DMS153 (cell line): ENCODE results near the gene ASPRV1.
"Not testable (repeated sequence)": the region's sequence is repeated elsewhere in the genome, so short reads cannot be mapped to it uniquely, and the experiment has no call there.

ENCODE experiments used
- DNase-seq: peaks from one replicate; lab custom pipeline; 2025; lab: John Stamatoyannopoulos, UW

Gene ASPRV1

DNA sequence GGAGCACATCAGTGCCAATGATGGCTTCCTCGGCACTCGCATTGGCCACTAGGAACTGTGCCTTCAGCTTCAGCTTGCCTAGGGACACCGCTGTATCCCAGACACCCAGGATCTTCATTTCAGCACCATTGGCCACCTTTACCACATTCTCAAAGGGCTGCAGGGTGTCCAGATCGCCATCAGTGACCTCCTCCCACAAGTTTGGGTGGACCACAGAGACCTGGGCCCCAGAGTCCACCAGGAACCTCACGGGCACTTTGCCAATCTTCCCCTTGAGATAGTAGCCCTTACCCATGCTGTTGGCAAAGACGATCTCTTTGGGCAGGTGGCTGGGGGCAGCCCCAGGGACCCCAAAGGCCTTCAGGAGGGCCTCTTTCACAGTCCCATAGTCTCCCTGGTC, 610 bp downstream of the ASPRV1 start:
- DNase-seq: no peak

- no peak for DNase-seq
Observed at GRCh38 chr2:69959425-69959824, 2.0 kb downstream of the ASPRV1 start.

- DNase-seq: no peak
Observed at GRCh38 chr2:69958480-69958879, 3.0 kb downstream of the ASPRV1 start.

DNA sequence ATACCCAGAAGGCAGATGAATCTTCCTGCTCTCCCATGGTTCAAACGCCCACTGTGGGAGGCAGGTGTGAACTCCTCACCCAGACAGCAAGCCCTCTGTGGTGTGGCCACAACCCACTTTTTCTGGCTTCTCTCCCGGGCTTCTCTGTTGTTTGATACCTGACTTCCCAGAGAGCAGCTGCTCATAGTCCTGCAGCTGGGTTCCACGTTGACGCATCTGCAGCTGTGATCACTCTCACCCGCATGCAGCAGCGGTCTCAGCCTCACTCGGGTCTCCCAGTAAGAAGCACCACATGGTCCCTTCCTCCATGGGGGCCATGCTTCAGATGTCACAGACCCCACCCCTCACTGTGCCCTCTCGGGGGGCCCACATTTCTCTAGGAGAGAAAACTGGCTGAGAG, 3.5 kb downstream of the ASPRV1 start:
- DNase-seq: no peak

GRCh38 chr2:69956475-69956979, 4.9 kb downstream of the ASPRV1 start:
- DNase-seq: no peak

DNA sequence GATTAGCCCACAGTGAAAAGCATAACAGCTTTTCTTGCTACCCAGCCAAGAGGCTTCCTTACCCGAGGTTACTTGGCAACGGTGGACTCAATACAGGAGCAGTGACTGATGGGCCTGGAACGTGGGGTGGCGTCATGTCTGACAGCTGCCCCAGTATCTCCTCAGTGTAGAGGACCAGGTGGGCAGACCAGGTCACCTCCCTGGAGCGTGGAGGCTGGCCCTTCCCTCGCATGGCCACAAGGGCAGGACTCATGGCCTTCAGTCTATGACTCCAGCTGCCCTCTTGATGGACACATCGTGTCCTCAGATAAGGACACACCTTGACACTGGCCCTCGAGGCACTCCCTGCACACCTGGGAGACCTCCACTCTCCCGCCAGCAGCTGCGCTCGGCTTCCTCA, 6.4 kb downstream of the ASPRV1 start:
- DNase-seq: no peak

DNA sequence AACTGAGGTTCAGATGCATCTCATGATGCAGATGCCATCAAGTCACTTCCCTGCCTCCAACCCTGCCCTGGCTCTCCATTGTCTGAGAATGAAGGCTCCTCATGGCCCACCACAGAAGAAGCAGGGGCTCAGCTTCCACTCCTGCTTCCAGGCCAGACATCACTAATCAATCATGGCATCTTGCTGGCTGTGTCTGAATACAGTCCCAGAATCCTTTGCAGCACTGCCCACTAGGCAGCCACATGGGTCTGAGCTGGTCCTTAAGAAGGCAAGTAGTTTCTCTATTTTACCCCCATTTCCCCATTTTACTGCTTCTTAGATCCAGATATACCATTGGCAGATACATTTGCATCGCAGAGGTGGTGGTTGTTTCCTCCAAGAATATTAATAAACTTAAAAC, 7.3 kb downstream of the ASPRV1 start:
- no peak for DNase-seq

DNA sequence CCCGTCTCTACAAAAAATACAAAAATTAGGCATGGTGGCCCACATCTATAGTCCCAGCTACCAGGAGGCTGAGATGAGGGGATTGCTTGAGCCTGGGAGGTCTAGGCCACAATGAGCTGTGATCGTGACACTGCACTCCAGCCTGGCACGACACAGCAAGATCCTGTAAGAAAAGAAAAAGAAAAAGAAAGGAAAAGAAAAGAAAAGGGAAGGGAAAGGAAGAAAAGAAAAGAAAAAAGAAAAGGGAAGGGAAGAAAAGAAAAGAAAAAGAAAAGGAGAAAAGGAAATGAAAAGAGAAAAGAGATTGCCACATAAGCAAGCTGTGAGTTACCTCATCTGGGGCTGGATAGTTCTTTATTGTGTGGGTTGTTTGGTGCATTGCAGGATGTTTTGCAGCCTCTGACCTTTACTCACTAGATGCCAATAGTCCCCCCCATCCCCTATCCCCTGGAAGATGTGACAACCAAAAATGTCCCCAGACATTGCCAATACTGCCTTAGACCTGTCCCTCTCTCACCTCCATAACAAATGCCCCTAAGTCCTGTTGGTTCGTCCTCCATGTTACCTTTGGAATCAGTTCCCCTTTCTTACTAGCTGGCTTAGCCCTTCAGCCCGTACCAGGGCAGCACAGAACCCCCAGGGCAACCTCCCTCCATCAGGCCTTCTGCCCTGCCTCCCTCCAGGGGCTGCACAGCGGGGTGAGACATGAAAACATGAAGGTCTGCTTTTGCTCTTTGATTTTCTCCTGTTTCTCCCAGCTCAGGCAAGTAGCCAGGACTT, 8.9 kb downstream of the ASPRV1 start:
- no peak for DNase-seq

- not testable (repeated sequence) for DNase-seq
Observed at GRCh38 chr2:69950671-69951070, 10.8 kb downstream of the ASPRV1 start.

- DNase-seq: no peak
Observed at GRCh38 chr2:69950241-69950640, 11.2 kb downstream of the ASPRV1 start.

GRCh38 chr2:69948963-69949645, 12.3 kb downstream of the ASPRV1 start:
- DNase-seq: no peak

DNA sequence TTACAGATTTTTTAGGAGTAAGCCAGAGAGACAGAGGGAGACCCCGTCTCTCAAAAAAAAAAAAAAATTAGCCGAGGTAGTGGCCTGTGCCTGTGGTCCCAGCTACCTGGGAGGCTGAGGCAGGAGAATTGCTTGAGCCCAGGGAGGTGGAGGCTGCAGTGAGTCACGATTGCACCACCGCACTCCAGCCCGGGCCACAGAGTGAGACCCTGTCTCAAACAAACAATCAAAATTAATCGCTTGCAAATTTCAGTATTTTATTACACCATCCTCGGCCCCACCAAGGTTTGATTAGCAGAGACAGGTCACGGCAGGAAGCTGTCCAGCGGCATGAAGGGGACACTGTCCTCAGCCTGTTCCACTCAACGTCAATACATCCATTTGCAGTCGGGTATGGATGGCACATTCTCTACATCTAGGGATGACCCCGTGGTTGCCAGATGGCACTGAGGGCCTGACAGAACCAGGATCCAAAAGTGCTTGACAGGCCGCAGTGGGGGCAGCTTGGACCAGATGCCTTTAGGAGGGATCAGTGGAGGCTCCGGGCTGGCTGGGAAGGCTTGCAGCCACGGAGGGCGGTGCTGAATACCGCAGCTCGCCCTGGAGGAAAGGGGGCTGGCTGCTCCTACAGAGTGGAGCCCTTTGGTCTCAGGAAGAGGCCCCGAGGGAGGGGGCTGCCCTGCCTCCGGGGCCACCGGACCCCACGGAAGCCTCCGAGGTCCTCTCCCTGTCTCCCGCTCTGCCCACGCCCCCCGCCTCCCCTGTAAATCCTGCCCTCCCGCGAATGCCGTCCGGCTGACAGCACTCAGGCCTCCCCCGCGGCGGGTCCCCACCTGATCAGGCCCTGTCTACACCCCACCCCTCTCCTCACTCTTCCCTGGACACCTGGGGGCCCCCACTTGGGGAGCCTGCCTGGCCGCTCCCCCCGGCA, 13.1 kb downstream of the ASPRV1 start:
- DNase-seq: no peak

- DNase-seq: no peak
Observed at GRCh38 chr2:69947325-69947931, 14.0 kb downstream of the ASPRV1 start.

DNA sequence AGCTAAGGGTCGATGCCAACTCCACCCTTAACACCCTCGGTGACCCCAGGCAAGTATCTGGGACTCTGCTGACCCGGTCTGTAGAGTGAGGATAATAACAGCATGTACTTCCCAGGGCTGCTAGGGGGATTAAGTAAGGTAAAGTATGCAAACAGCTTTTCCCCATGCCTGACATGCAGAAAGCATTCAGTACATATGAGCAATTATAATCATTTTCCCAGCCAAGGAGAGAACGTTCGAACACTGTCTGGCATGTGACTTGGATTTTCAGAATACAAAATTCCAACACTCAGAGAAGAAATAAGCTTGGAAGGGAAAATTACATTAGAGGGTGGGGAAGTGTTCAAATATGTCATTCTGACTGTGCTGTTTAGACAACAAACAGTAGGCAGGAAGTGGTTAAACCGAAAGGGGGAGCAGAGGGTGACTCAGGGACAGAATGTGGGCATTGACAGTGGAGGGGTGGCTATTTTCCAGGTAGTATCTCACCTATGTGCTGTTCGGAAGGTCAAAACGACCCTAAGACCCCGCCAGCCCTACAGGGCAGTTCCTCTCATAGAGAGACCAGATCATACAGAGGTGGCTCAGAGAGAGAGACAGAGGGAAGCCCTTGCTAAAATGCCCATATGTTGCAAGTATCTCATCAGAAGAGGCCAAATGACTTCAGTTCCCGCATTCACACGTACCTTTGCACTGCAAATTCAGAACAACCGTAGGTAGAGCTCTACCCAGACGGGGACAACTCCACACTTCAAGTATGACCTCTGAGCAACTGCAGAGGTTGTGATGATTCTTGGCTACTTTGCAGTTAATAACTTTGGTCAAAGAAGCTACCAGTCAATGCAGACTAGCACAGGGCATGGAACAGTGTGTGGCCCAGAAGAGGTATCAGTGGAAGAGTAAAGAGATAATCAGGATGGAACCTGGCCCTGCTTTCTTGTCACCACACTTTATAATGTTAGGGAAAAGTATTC, 14.8 kb downstream of the ASPRV1 start:
- no peak for DNase-seq

DNA sequence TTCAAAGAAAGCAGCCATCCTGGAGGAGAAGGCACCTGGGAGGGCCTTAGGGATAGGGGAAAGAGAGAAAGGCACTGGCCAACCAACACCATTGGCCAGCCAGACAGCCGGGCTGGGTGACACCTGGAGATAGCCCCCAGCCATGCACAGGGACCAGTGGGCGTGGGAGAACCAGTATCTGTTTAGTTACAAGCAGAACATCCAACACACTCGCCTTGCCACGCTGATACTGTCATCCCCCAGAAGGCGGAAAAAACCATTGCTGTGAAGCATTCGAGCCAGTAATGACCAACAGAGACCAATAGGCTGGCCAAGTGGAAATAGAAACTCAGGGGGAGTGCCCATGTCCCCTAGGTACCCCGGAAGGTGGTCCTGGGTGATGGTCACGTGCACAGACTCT, 15.5 kb downstream of the ASPRV1 start:
- no peak for DNase-seq

DNA sequence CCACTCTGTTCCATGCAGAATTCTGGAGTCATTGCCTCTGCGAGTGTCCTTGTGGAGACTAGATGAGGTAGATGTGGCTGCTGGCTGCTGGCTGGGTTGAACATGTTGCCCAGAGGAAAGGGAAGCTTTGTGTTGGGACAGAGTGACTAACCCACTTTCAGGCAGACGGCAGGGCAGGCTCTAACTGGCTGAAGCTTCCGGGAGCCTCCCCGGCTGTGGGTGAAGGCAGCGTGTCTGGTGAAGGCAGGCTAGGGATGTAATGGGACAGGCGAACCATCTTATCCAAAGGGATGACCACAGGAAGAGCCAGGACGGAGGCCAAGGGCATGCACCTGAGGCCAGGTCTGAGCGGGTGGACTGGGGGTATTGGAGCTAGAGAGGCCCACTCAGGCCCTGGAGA, 16.0 kb downstream of the ASPRV1 start:
- DNase-seq: no peak

DNA sequence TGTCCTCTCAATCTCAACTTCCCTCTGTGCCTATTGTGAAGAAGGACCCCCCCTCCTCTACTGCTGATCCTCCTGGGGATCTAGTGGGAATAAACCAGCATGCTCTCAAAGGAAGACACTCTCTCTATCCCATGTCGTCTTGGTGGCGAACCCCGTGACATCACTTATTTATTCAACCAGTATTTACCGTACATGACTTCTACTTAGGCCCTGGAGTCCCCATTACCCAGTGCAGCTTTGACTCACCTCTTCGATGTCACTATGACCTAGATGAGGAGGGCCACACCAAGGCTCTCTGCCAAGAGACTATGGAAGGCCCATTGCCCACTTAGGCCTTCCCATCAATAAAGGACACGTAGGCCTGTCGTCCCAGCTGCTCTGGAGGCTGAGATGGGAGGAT, 16.7 kb downstream of the ASPRV1 start:
- DNase-seq: no peak

GRCh38 chr2:69943843-69944525, 17.4 kb downstream of the ASPRV1 start:
- no peak for DNase-seq

DNA sequence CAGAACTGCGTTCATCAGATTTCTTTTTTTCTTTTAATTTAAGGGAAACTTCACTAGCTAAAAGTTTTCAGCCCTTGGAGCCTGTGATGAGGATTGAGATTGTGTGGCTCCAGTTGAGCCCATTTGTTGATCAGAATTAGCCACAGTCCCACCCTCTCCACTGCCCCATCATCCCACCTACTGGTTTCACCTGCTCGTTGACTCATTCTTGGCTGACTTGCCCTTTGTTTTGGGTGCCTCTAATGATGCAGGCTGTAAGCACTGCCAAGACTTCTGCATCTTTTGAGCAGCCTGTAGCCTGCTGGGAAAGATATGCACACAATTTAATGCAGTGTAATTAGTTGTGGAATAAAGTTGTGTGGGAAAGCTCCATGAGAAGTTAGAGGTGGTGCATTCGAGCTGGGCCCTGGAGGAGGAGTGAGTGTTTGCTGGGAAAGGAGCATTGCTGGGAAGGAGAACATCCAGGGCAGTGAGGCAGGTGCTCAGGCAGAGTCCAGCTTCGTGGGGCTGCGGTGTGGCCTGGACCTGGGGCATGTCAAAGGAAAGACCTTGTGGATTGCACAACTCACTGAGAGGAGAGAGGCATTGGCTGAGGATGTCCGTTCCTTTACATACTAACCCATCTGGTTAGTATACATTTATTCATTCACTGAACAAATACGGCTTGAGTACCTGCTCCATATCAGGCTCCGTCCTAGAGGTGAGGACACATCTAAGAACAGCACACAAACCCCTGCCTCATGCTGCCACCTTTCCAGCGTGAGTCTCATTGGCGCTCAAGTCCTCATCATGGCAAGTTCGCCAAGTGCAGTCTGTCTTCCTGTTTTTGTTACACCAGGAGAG, 18.2 kb downstream of the ASPRV1 start:
- DNase-seq: no peak
